ENCODE data around the gene VPREB3. TPM values are rescaled to one million over a fixed set of nuclear protein-coding genes. Genes with fewer than 3 reads are reported as not detected.

Gene VPREB3
- polyA plus RNA-seq, 3 donors = 0.88 to 1.0 (median 1.0) TPM

- Mint-ChIP-seq H3K4me3 (no peak overlapping the region), H3K4me1 (peaks cover 15% of the 10 kb centered on the region), H3K27ac (no peak overlapping the region), H3K9me3 (no peaks in the 10 kb centered on the region), H3K36me3 (peaks cover 35 to 57% of the 10 kb centered on the region in 2 donors), H3K27me3 (ENCODE audit: low read depth in 3 of 3) (no peaks in the 10 kb centered on the region)
- peaks cover 35 to 62% of the 10 kb centered on the region in 2 donors for H3K36me3 ChIP-seq (replicated peaks in 1 of 2; ENCODE audit: control insufficient read depth in 1 of 2, insufficient read depth in 2 of 2, low read length in 2 of 2)
- H3K4me3 ChIP-seq (replicated peaks in 1 of 3; ENCODE audit: low read depth in 2 of 3, low read length in 3 of 3) = no peak overlapping the region
- peaks cover 51% of the 10 kb centered on the region for H3K79me2 ChIP-seq (ENCODE audit: insufficient read depth, low read length)
- H3K9ac ChIP-seq (ENCODE audit: insufficient read depth, low read length, poor library complexity, severe bottlenecking) = no peak overlapping the region
- DNase-seq = no peak
- 95% methylated on average over 7 of the region's 11 CpGs for WGBS (ENCODE audit: insufficient coverage)
- peaks cover 54% of the 10 kb centered on the region for H4K20me1 ChIP-seq (ENCODE audit: insufficient read depth, low read length)
- H3K27me3 ChIP-seq (ENCODE audit: control insufficient read depth in 2 of 2, insufficient read depth in 2 of 2, low read length in 2 of 2) = no peaks in the 10 kb centered on the region
- intact Hi-C loops (cut with micrococcal nuclease) = no loop called here
- no peaks in the 10 kb centered on the region for H3K9me3 ChIP-seq (replicated peaks in 1 of 2; ENCODE audit: control insufficient read depth in 1 of 2, insufficient read depth in 1 of 2, low read length in 2 of 2)
- H3K4me1 ChIP-seq (ENCODE audit: control insufficient read depth in 1 of 2, insufficient read depth in 2 of 2, low read length in 2 of 2) = peaks cover 14 to 19% of the 10 kb centered on the region in 2 donors
- TF ChIP-seq CTCF (IDR thresholded peaks at IDR 0.05) = no peak
- H2AFZ ChIP-seq (ENCODE audit: insufficient read depth, low read depth, low read length, poor library complexity, severe bottlenecking) = no peak overlapping the region
- H3K4me2 ChIP-seq (replicated peaks; ENCODE audit: extremely low read depth, low read length, poor library complexity, severe bottlenecking) = no peak overlapping the region
- no peak overlapping the region for H3K27ac ChIP-seq (ENCODE audit: low read depth in 1 of 2, low read length in 2 of 2)
Measured at GRCh38 chr22:23790819-23791737, 36.9 kb upstream of the VPREB3 start.

GRCh38 chr22:23789638-23790037 is 35.4 kb upstream of the VPREB3 start:
- Histone ChIP-seq H3K4me2 (replicated peaks; ENCODE audit: extremely low read depth, low read length, poor library complexity, severe bottlenecking) (no peak overlapping the region), H3K27ac (ENCODE audit: low read depth in 1 of 2, low read length in 2 of 2) (peak overlapping the region in 1 of 2 donors; percentile 48), H3K27me3 (ENCODE audit: control insufficient read depth in 2 of 2, insufficient read depth in 2 of 2, low read length in 2 of 2) (no peaks in the 10 kb centered on the region), H3K9ac (ENCODE audit: insufficient read depth, low read length, poor library complexity, severe bottlenecking) (no peak overlapping the region), H3K4me1 (ENCODE audit: control insufficient read depth in 1 of 2, insufficient read depth in 2 of 2, low read length in 2 of 2) (peaks cover 14 to 19% of the 10 kb centered on the region in 2 donors), H4K20me1 (ENCODE audit: insufficient read depth, low read length) (peaks cover 54% of the 10 kb centered on the region), H3K4me3 (replicated peaks in 1 of 3; ENCODE audit: low read depth in 2 of 3, low read length in 3 of 3) (no peak overlapping the region), H3K9me3 (replicated peaks in 1 of 2; ENCODE audit: control insufficient read depth in 1 of 2, insufficient read depth in 1 of 2, low read length in 2 of 2) (no peaks in the 10 kb centered on the region), H3K79me2 (ENCODE audit: insufficient read depth, low read length) (peaks cover 51% of the 10 kb centered on the region), H2AFZ (ENCODE audit: insufficient read depth, low read depth, low read length, poor library complexity, severe bottlenecking) (no peak overlapping the region), H3K36me3 (replicated peaks in 1 of 2; ENCODE audit: control insufficient read depth in 1 of 2, insufficient read depth in 2 of 2, low read length in 2 of 2) (peaks cover 27 to 49% of the 10 kb centered on the region in 2 donors)
- no peak for TF ChIP-seq CTCF (IDR thresholded peaks at IDR 0.05)
- Mint-ChIP-seq H3K4me1 (peaks cover 15% of the 10 kb centered on the region), H3K9me3 (no peaks in the 10 kb centered on the region), H3K36me3 (peaks cover 25 to 42% of the 10 kb centered on the region in 2 donors), H3K27ac (peak overlapping the region in 3 of 7 donors; percentile 13 to 65 (median 64)), H3K4me3 (no peak overlapping the region), H3K27me3 (ENCODE audit: low read depth in 3 of 3) (peaks cover 0 to under 1% (median 0%) of the 10 kb centered on the region in 3 donors)
- intact Hi-C loops (cut with micrococcal nuclease) = loop anchor here (5.0 kb wide), 2 partner anchors 123 to 223 kb away; partner anchors contain the start of gene CABIN1 (in 1 of the 2)
- DNase-seq = no peak
- WGBS (ENCODE audit: insufficient coverage) = 94% methylated on average over 2 of the region's 4 CpGs

Measured in CD14-positive monocyte (primary cell).